ENCODE results near the gene TRPV4. TPM values are rescaled to one million over a fixed set of nuclear protein-coding genes. Genes with fewer than 3 reads are reported as not detected.

The TRPV4 gene
- total RNA-seq, 1 experiment from 2014 or later: 0.44 TPM

- no peak for DNase-seq (ENCODE audit: low read depth)
Measured at GRCh38 chr12:109781668-109782325, 51.4 kb downstream of the TRPV4 start.

DNA sequence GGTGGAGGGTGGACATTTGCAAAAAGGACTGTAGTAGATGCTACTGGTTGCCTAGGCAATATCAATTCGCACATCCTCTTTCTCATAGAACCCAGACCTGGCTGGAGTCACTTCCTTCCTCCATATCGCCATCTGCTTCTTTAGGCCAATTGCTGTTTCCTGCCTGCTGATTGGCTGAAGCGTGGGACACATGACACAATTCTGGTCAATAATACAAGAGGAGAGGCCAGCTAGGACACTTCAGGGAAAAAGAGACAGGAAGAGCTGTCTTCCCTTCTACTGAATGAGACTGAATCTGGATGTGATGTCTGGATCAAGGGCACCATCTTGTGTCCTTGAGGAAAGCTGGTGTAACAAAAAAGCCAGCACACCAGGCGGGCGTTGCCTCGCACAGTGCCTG is 53.8 kb downstream of the TRPV4 start:
- peak; percentile 30 for DNase-seq (ENCODE audit: low read depth)

- DNase-seq (ENCODE audit: low read depth): no peak
Measured at GRCh38 chr12:109778684-109779083, 54.5 kb downstream of the TRPV4 start.

GRCh38 chr12:109777544-109777943 is 55.7 kb downstream of the TRPV4 start:
- peak; percentile 47 for DNase-seq (ENCODE audit: low read depth)

DNA sequence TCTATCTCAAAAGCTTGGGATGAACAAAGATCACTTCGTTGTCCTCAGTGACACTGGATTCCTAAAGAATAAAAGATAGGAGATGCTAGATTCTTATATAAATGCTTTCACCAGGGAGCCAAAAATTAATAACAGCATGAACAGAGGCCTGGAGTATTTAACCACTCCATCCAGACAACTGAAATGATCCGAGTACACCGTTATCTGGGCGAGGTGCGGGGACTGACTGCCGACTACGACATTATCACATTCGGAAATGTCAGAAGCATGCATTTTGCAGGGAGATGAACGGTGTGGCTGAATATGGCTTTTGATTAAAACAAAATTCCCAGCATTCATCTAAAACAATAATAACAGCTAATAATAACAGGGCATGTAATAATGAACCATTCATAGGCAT is 56.6 kb downstream of the TRPV4 start:
- no peak for DNase-seq (ENCODE audit: low read depth)

- DNase-seq (ENCODE audit: low read depth): peak; percentile 58
Measured at GRCh38 chr12:109775172-109775881, 57.9 kb downstream of the TRPV4 start.

DNA sequence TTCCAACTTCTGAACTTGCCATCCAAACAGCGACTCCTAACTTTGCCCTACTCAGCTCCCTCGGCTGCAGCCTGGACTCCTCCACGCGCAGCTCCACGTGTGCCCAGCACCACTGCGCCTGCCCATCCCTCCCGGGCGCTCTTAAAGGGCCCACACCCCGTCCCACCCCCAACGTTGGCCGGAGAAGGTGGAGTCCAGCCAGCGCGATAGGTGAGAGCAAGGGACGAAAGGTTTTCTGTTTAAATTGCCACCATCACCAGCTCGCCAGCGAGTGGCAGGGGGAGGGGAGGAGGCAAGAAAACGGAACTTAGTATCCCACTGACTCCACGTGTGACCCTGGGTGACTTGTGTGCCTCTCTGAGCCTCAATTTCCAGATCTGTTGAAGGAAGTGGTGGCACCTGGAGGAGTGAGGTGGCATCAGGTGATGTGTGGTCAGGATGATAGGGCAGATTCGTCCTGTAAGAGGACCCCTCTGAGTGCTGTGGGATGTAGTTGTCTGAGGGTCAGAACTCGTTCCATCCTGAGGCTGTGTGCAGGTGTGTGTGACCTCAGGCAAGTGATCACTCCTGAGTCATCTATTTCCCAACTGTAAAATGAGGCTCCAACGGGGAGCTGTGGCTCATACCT is 59.7 kb downstream of the TRPV4 start:
- DNase-seq (ENCODE audit: low read depth): no peak

DNA sequence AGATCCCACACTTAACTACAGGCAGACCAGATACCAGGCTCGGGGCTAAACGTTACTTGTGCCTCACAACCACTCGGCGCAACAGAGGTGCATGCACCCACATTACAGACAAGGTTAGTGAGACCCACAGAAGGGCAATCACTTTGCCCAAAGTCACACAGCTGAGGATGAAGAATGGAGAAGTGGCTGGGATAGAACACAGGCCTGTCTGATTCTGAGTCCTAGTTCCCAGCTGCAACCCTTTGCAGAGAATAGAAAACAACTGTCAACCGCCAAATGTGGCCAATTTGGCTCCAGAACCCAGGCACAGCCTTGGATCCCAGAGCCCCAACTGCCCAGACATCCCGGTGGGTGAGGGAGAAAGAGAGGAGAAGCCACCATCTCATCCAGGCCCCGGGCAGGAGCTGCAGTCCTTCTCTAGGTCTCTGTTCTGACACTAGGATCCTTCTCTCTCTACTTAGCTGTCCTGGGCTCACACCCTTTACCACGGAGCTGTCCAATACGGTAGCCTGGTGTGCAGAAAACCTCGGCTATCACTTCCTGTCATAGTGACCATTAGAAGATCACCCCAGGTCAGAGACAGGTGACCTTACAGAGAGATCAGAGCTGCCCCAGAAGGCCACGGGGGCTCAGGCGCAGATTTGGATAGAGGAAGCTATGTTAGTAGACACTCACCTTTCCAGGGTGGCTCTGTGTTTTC is 60.4 kb downstream of the TRPV4 start:
- DNase-seq (ENCODE audit: low read depth): no peak

GRCh38 chr12:109771746-109772621 is 61.2 kb downstream of the TRPV4 start:
- no peak for DNase-seq (ENCODE audit: low read depth)

GRCh38 chr12:109770861-109771670 is 62.1 kb downstream of the TRPV4 start:
- DNase-seq (ENCODE audit: low read depth): no peak

GRCh38 chr12:109770104-109770860 is 62.9 kb downstream of the TRPV4 start:
- no peak for DNase-seq (ENCODE audit: low read depth)

DNA sequence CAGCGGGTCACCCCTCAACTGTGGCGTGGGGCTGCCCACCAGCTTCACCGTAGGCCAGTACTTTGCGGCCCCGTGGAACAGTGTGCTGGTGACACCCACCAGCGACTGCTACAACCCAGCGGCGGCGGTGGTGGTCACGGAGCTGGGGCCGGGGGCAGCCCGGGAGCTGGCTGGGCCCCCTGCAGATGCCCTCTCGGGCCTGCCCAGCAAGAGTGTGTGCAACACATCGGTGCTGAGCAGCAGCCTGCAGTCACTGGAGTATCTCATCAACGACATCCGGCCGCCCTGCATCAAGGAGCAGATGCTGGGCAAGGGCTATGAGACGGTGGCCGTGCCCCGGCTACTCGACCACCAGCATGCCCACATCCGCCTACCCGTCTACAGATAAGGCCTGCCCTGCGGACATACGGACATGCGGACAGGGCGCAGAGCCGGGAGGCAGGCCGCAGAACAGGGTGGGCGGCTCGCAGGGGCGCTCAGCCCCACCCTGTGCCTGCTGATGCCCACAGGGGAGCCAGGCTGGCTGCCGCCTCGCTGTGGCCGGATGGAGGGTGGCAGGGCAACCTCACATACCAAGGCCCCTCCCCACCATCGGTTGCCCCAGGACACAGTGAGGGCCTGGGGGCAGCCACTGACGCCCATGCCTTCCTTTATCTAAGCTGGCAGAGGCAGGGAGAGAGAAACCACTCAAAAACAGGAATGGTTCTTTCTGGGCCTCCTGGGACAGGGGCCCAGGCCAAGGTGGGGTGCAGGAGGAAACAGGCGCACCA is 64.1 kb downstream of the TRPV4 start:
- DNase-seq (ENCODE audit: low read depth): no peak

GRCh38 chr12:109767991-109768900 is 65.0 kb downstream of the TRPV4 start:
- no peak for DNase-seq (ENCODE audit: low read depth)

- DNase-seq (ENCODE audit: low read depth): no peak
Measured at GRCh38 chr12:109767456-109767855, 65.7 kb downstream of the TRPV4 start.

DNA sequence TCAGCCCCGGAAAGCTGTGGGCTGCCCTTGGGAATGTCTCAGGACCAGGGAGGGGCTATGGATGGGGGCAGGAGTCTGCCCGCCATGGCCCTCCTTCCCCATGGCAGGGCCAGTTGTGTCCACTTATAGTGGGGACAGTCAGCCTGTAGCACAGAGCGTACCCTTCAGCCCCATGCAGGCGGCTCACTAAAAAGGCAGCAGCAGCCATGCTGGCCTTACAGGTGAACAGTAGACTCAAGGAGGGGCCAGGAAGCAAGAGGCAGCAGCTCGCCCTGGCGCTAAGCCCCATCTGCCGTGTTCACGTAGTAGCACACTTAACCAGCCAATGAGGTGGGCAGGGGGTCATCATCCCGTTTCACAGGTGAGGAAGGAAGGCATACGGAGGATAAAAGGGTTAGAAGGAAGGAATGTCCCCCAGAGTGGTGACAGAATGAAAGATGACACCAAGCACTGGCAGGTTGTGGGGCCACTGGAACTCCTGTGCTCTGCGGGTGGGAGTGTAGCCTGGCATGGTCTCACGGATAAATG is 66.9 kb downstream of the TRPV4 start:
- DNase-seq (ENCODE audit: low read depth): no peak

GRCh38 chr12:109765446-109765810 is 67.8 kb downstream of the TRPV4 start:
- DNase-seq (ENCODE audit: low read depth): no peak

- no peak for DNase-seq (ENCODE audit: low read depth)
Measured at GRCh38 chr12:109764776-109765445, 68.3 kb downstream of the TRPV4 start.
